ENCODE results near the gene LEPROT.
"Not testable (repeated sequence)": the region's sequence is repeated elsewhere in the genome, so short reads cannot be mapped to it uniquely, and the experiment has no call there.

LEPROT gene, protein sequence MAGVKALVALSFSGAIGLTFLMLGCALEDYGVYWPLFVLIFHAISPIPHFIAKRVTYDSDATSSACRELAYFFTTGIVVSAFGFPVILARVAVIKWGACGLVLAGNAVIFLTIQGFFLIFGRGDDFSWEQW
- total RNA-seq, result 19.5 to 42.5 (median 28.9) reads per million in 3 experiments

DNA sequence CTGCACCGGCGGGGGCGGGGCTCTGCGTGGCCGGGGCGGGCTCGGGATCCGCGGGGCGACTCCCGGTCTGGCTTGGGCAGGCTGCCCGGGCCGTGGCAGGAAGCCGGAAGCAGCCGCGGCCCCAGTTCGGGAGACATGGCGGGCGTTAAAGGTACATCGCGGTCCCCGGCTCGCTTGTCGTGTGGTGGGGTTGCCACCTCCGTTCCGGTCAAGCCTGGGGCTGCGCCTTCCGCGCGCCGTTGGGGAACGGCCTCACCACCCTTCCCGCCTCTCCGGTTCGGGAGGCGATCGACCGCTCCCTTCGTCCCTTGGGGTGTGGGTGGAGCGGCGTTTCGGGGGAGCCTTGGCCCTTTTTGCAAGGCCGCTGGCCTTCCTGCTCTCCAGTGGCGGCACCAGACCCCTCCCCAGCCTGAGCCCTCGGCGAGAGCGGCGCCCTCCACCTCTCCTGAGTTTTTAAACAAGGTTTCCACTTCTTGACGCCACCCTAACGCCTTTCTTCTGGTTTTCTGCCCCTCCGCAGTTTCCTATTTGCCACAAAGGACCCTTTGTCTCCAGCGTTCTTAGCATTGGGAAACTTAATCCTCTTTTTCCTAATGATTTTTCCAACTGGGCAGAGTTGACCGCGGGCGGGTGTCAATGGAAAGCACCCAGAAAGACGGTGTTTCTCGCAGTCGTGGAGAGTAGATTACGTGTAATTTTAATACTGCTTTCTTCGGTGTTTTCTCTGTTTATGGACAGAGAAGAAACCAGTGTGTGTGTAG lies at the start of gene LEPROT, which contains the start of gene LEPR:
TSS of gene LEPROT (plus strand) at position 79 of the 761 bp plus-strand sequence. CDS start at position 136, 57 bp downstream.
TSS of gene LEPR (plus strand) at position 79 of the 761 bp plus-strand sequence. CDS start 144,898 bp downstream, outside the sequence.
- DNase-seq, result no peak

GRCh38 chr1:65371544-65371943 lies 48.9 kb upstream of the LEPROT start:
- DNase-seq, result no peak

GRCh38 chr1:65372557-65372956 lies 47.9 kb upstream of the LEPROT start:
- DNase-seq, result no peak

DNA sequence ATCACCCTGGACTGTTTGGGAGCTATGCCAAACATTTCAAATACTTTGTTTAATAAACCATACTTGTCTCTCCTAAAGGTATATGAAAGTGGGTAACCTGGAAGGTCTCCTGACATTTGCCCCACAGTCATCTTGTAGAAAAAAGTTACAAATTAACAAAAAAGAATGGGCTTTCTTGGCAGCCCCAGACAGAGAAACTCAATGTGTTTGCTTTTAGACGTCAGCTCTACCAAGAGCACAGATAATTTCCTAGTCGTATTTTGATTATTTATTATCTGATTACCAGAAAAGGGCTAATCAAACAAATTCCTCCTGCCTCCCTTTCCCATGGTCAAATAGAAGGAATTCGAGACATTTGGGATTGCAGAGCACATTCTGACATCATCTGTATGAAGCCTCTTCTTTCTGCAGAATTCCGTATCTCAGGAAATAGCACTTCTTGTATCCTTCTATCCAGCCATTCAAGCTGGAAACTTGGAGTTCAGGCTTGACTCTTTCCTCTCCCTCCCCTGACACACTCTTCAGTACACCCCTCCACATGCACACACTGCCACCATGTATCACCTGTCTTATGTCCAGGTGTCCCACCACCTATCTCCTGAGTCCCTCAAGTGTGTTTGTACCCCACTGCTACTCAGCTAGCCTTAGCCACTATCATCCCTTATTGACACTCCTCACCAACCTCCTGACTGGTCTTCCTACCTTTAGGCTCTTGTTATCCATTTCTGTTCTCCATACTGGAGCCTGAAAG lies 42.8 kb upstream of the LEPROT start:
- DNase-seq, result no peak

DNA sequence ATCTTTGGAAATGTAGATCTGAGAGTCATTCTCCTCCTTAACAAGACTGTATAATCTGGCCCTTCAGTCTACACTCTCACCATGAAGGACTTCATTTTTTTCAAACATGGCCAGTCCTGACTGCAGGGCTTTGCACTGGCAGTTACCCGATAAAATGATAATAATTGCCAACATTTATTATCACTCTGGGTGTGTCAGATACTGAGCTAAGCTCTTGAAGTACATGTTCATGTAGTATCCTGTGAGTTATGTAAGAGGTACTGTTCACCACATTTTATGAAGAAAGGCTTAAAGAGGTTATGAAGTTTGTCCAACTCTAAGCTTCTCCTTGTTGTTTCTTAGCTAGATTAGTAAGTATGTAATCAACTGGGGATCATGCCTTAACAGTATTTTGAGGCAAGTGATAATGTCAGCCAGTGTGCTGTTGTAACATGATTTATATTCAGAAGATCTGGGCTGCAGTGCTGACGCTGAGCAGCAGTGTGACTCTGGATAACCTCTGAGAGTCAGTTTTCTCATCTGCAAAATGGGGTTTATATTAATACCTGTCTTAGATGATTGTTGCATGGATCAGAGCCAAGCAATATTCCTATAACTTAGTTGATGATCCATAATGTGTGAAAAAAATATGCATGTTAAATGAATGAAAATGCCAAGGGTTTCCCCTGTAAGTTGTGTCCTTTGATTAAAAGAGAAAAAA lies 42.1 kb upstream of the LEPROT start:
- no peak for DNase-seq

DNA sequence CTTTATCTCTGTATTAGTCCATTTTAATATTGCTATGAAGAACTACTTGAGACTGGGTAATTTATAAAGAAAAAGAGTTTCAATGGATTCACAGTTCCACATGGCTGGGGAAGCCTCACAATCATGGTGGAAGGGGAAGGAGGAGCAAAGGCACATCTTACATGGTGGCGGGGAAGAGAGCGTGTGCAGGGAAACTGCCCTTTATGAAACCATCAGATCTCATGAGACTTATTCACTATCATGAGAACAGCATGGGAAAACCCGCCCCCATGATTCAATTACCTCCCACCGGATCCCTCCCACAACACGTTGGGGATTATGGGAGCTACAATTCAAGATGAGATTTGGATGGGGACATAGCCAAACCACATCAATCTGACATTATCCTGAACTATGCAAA lies 36.0 kb upstream of the LEPROT start:
- not testable (repeated sequence) for DNase-seq

DNA sequence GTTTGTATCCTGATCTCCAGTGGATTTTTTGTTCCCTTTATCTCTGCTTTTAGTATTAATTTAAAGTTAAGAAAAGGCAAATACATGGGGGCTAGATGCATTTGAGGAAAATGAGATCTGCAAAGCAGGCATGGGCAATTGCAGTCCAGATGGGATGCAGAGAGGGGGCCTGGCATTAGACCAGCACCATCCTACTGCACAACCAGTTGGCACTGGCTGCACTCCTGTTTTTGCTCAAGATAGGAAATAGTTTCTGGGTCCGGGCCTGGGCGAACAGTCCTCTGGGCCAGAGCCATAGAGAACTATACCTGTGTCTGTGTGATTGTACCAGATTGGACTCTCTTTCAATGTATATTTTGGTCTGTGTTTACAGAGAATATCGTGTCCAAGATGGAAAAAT lies 34.0 kb upstream of the LEPROT start:
- no peak for DNase-seq

- DNase-seq, result no peak
Measured at GRCh38 chr1:65387821-65388220, 32.6 kb upstream of the LEPROT start.

- DNase-seq, result no peak
Measured at GRCh38 chr1:65388908-65389695, 31.4 kb upstream of the LEPROT start.

DNA sequence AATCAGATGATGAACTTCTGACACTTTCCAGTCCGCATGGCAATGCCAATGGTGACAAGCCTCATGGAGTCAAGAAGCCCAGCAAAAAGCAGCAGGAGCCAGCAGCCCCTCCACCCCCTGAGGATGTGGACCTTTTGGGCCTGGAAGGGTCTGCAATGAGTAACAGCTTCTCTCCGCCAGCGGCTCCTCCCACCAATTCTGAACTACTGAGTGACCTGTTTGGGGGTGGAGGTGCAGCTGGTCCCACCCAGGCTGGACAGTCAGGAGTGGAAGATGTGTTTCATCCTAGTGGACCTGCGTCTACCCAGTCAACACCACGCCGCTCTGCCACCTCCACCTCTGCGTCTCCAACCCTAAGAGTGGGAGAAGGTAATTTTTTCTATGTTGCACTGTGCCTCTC lies 28.0 kb upstream of the LEPROT start:
- no peak for DNase-seq

DNA sequence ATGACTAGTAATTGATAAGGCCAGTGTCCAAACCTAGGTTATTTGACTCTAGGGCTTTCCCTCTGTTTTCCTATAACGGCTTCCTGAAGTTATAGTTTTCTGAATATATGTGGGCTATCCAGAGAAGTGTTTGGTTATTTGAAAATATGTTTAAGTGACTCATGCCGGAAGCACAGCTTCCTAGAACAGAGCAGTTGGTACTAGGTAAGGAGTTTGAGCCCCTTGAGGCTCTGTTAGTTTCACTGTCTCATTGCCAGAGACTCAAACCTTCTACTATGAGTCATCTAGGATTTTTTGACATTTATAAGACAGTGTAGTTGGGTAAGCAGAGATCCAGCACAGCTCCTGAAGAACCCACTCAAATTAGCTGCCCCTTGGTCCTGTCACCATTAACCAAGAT lies 27.1 kb upstream of the LEPROT start:
- DNase-seq, result no peak

GRCh38 chr1:65393928-65394327 lies 26.5 kb upstream of the LEPROT start:
- no peak for DNase-seq

DNA sequence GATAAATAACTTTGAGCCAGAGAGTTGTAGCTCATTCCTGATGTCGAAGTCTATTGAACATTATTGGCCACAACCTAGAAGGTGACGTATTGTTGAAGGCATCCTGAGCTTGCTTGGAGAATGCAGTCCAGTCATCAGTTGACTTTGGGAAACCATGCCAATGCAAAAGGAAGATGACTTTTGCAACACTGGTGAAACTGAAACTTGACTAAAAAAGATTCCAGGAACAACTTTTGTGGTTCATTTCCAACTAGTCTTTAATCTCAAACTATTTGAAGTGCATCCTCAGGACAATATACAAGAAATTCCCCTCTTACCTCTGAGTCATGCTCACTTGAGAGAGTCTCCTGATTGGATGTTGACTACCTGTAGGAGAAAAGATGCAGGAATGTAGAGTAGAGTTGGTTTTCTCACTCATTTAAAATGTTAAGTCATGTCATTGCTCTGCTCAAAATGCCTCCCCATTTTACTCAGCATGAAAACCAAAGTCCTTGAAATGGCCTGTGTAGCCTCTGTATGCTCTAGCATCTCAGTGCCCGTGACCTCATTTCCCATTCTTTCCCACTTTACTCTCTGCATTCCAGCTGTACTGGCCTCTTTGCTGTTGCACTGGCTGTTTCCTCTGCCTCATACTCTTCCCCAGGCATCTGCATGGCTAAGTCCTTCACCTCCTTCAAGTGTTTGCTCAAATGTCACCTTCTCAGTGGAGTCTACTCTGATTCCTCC lies 24.4 kb upstream of the LEPROT start:
- no peak for DNase-seq

DNA sequence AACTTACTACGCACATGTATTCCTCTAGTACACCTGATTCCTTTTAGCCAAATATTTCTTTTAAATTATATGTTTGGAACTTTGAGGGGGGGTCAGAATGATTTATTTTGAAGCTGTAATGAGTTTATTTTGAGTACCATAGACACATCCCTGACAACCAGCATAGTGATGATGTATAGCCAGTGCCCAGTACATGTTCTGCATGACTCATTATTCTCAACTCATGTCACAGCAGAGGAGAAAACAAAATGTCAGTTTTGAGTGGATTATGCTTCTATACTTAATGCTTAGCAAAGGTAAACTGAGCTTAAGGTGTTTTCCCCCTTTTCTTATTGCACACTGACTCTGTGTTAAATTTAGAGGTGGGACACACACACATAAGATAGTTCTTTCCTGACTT lies 22.4 kb upstream of the LEPROT start:
- DNase-seq, result no peak

GRCh38 chr1:65399003-65399402 lies 21.5 kb upstream of the LEPROT start:
- DNase-seq, result no peak

DNA sequence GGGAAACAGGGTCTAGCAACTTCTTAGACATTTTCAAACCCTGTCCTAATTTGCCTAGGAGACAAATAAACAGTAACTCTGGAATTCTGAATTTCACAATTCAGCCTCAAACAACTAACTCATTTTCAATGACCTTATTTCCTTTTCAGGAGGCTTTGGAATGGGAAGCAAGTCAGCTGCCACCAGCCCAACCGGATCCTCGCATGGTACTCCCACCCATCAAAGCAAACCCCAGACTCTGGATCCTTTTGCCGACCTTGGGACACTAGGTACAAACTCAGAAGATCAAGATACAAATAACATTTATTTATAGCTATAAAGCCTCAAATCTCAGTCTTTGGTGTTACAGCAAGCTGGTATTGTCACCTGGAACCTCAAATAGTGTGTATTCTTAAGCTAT lies 18.9 kb upstream of the LEPROT start:
- no peak for DNase-seq

- no peak for DNase-seq
Measured at GRCh38 chr1:65404941-65405340, 15.5 kb upstream of the LEPROT start.

DNA sequence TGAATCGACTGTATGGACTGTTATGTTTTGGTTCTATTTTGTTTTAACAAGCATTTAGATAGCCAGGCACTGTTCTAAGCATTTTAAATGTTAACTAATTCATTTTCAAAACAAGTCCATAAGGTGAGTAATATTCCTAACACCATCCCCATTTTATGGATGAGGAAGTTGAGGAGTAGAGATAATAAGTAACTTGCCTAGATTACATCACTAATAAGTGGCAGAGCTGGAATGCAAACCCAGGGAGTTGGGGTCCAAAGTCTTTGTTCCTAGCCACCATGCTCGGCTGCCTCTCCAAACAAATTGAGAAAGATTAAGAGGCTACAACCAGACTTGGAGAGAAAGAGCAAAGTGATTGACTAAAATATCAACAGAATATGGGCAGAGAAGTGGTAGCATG lies 12.6 kb upstream of the LEPROT start:
- DNase-seq, result no peak

- DNase-seq, result no peak
Measured at GRCh38 chr1:65409314-65409713, 11.2 kb upstream of the LEPROT start.

GRCh38 chr1:65409816-65410326 lies 10.6 kb upstream of the LEPROT start:
- DNase-seq, result no peak

DNA sequence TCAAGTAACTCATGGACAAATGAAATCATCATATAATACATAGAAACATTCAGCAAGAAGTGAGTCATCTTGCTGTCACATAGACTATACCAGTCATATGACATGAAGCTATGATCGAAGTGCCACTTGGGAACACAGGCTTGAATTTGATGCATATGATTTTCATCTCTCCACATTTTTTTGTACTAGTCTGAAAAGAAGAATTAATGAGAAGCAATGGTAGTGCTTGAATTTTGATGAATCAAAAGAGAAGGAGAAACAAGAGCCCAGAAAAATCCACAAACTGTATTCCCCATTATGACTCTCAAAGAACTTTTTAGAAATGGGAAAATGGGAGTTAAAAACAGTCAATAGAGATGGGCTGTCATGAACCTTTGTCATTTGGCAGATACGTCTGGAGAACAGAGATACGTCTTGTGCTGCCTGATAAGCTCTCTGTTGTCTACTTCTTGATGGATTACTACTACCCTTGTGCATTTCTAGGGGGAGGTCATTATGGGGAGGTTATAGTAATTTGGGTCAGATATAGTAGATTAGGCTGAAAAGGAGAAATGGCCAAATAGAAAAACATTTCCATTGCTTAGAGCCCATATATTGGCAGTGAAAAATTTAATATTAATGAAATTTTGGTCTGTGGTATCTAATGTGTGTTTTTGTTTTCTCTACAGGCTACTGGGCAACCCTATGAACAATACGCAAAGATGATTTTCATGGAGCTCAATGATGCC lies 8.0 kb upstream of the LEPROT start:
- DNase-seq, result no peak
